OCI-LY1 (cell line): ENCODE data around the gene GBX2.

ENCODE experiments used
- H2AFZ ChIP-seq: fragments of 200-600 bp; sonication (generic), shearing (Covaris generic); 2 replicates; pipeline ENCODE4 v1.6.0; 2014; ENCODE audit warnings: antibody characterized with exemption, mild to moderate bottlenecking, low read length
- H3F3A ChIP-seq: fragments of 200-600 bp; sonication (generic), shearing (Covaris generic); 2 replicates; pipeline ENCODE4 v1.6.0; 2014; ENCODE audit warnings: mild to moderate bottlenecking, antibody characterized with exemption, low read length, moderate library complexity; ENCODE audit not compliant: insufficient read depth
- H3K27ac ChIP-seq: fragments of 200-600 bp; sonication (generic); 2 replicates; pipeline ENCODE4 v1.5.1; 2014; ENCODE audit warnings: low read length, mixed run types, mild to moderate bottlenecking, low read depth; ENCODE audit not compliant: poor library complexity, severe bottlenecking
- H3K27me3 ChIP-seq: fragments of 200-600 bp; sonication (generic); 2 replicates; pipeline ENCODE4 v1.6.0; 2014; ENCODE audit warnings: antibody characterized with exemption, mild to moderate bottlenecking, low read length, moderate library complexity; ENCODE audit not compliant: insufficient read depth
- H3K36me3 ChIP-seq: fragments of 200-600 bp; sonication (generic); 2 replicates; pipeline ENCODE4 v1.6.1; 2014; ENCODE audit warnings: mild to moderate bottlenecking, antibody characterized with exemption, low read length, moderate library complexity, mixed read lengths; ENCODE audit not compliant: insufficient read depth
- H3K4me1 ChIP-seq: fragments of 200-600 bp; sonication (generic); 2 replicates; pipeline ENCODE4 v1.5.1; 2014; ENCODE audit warnings: mild to moderate bottlenecking, low read length, moderate library complexity; ENCODE audit not compliant: insufficient read depth, severe bottlenecking
- H3K4me2 ChIP-seq: fragments of 200-600 bp; sonication (generic), shearing (Covaris generic); 2 replicates; pipeline ENCODE4 v1.6.1; 2014; ENCODE audit warnings: low read length
- H3K4me3 ChIP-seq: fragments of 200-600 bp; sonication (generic); 2 replicates; pipeline ENCODE4 v1.5.1; 2014; ENCODE audit warnings: low read length, low read depth, mild to moderate bottlenecking, mixed read lengths; ENCODE audit not compliant: poor library complexity, severe bottlenecking
- H3K79me2 ChIP-seq: fragments of 200-600 bp; shearing (Covaris generic); 2 replicates; pipeline ENCODE4 v1.6.1; 2016; ENCODE audit warnings: mixed run types, low read length, mixed read lengths; ENCODE audit not compliant: insufficient read depth
- H3K9ac ChIP-seq: fragments of 200-600 bp; sonication (generic), shearing (Covaris generic); 2 replicates; pipeline ENCODE4 v1.6.1; 2014; ENCODE audit warnings: mild to moderate bottlenecking, low read length, mixed read lengths
- H3K9me2 ChIP-seq: fragments of 200-600 bp; sonication (generic), shearing (Covaris generic); 2 replicates; pipeline ENCODE4 v1.6.1; 2014; ENCODE audit warnings: low read depth, mild to moderate bottlenecking, low read length, mixed read lengths
- H3K9me3 ChIP-seq: fragments of 200-600 bp; shearing (Covaris generic); 2 replicates; pipeline ENCODE4 v1.6.1; 2014; ENCODE audit warnings: low read length, mixed read lengths
- H4K20me1 ChIP-seq: fragments of 200-600 bp; sonication (generic), shearing (Covaris generic); 2 replicates; pipeline ENCODE4 v1.6.0; 2016; ENCODE audit warnings: mild to moderate bottlenecking, low read length; ENCODE audit not compliant: insufficient read depth
- EZH2 ChIP-seq: fragments of 200-600 bp; sonication (generic), shearing (Covaris generic); IDR thresholded peaks from 2 replicates; pipeline ENCODE4 v1.8.0; 2017; ENCODE audit warnings: borderline replicate concordance, mixed run types, mild to moderate bottlenecking, antibody characterized with exemption, low read length, moderate library complexity, mixed read lengths
- TF ChIP-seq, protein P1 (sequence below): fragments of 200-600 bp; sonication (generic), shearing (Covaris generic); IDR thresholded peaks from 2 replicates; pipeline ENCODE4 v1.5.1; 2017; ENCODE audit warnings: mild to moderate bottlenecking, antibody characterized with exemption, low read length, moderate library complexity, mixed read lengths

GBX2 gene

DNA sequence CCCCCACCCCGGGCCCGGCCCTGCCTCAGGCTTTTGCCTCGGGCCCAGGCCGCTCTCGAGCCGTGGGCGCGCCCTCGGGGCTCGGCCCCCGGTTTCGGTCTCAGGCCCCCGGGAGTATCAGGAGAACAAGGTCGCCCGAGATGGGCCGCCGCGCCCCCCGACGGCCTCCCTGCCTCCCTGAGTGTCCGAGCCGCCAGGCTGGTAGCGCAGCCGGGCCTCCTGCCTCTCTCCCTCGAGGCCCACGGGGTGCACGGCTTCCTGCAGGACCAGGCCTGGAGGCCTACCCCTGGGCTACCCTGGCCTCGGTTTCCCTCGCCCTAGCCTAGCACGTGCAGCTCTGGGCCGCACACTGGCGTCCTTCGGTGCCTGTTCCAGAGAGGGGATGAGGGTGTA, 8.4 kb downstream of the GBX2 start:
- H4K20me1 ChIP-seq = no peaks in the 10 kb centered on the region
- H3K9me2 ChIP-seq = no peaks in the 10 kb centered on the region
- no peaks in the 10 kb centered on the region for H3F3A ChIP-seq
- H3K4me3 ChIP-seq = no peak overlapping the region
- H3K9ac ChIP-seq = no peak overlapping the region
- H3K79me2 ChIP-seq = no peaks in the 10 kb centered on the region
- no peaks in the 10 kb centered on the region for H3K27me3 ChIP-seq
- no peaks in the 10 kb centered on the region for H3K9me3 ChIP-seq
- no peaks in the 10 kb centered on the region for H3K36me3 ChIP-seq
- TF ChIP-seq, protein P1, sequence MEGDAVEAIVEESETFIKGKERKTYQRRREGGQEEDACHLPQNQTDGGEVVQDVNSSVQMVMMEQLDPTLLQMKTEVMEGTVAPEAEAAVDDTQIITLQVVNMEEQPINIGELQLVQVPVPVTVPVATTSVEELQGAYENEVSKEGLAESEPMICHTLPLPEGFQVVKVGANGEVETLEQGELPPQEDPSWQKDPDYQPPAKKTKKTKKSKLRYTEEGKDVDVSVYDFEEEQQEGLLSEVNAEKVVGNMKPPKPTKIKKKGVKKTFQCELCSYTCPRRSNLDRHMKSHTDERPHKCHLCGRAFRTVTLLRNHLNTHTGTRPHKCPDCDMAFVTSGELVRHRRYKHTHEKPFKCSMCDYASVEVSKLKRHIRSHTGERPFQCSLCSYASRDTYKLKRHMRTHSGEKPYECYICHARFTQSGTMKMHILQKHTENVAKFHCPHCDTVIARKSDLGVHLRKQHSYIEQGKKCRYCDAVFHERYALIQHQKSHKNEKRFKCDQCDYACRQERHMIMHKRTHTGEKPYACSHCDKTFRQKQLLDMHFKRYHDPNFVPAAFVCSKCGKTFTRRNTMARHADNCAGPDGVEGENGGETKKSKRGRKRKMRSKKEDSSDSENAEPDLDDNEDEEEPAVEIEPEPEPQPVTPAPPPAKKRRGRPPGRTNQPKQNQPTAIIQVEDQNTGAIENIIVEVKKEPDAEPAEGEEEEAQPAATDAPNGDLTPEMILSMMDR = no peak
- TF ChIP-seq EZH2 = no peak
- no peaks in the 10 kb centered on the region for H3K4me1 ChIP-seq
- no peak overlapping the region for H2AFZ ChIP-seq
- no peak overlapping the region for H3K4me2 ChIP-seq
- H3K27ac ChIP-seq = no peak overlapping the region

DNA sequence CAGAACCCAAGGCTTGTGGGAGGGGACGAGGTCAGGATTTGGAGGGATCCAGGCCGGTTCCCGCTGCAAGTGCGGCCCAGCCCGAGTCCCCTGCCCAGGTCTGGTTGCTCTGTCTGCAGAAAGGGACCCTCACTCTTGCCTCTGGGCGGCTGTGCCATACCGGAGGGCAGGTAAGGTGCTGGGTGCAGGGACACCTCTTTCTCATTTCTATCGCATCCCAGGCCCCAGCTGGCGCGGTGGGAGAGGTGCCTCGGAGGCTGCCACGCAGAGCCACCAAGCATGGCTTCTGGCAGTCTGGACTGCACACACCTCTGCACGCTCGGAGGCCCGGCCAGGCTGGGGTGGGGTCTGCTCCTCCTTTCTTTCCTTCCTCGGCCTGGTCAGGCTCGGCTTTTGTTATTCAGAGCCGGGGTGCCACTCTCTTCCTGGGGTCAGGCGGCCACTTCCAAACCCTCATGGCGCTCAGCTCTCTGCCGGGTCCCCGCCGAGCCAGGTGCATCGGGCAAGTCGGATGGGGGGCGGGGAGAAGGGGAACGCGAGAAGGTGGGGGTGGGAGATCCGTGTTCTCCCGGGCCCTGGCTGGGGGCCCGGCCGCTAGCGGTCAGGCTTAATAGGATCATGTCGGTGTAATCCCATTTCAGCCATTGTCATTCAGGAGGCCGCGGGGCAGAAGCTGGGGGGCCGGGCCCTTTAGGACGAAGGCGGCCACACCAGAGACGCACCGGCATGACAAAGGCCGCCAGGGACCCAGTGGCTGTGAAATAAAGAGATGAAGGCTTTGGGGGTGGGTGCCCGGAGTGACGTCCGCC, 9.0 kb downstream of the GBX2 start:
- no peak for TF ChIP-seq EZH2
- TF ChIP-seq, protein P1 = no peak
- H4K20me1 ChIP-seq = no peaks in the 10 kb centered on the region
- no peaks in the 10 kb centered on the region for H3K27me3 ChIP-seq
- no peaks in the 10 kb centered on the region for H3K9me2 ChIP-seq
- no peak overlapping the region for H2AFZ ChIP-seq
- H3K79me2 ChIP-seq = no peaks in the 10 kb centered on the region
- no peak overlapping the region for H3K9ac ChIP-seq
- H3K4me2 ChIP-seq = no peak overlapping the region
- H3K4me1 ChIP-seq = no peaks in the 10 kb centered on the region
- no peaks in the 10 kb centered on the region for H3F3A ChIP-seq
- no peak overlapping the region for H3K4me3 ChIP-seq
- H3K9me3 ChIP-seq = no peaks in the 10 kb centered on the region
- no peaks in the 10 kb centered on the region for H3K36me3 ChIP-seq
- no peak overlapping the region for H3K27ac ChIP-seq

GRCh38 chr2:236157815-236158498, 10.2 kb downstream of the GBX2 start:
- no peaks in the 10 kb centered on the region for H3K9me2 ChIP-seq
- H3K4me1 ChIP-seq = no peaks in the 10 kb centered on the region
- no peak overlapping the region for H3K4me2 ChIP-seq
- no peaks in the 10 kb centered on the region for H3K9me3 ChIP-seq
- H3K27ac ChIP-seq = no peak overlapping the region
- no peaks in the 10 kb centered on the region for H3K79me2 ChIP-seq
- H2AFZ ChIP-seq = no peak overlapping the region
- H3K36me3 ChIP-seq = no peaks in the 10 kb centered on the region
- no peaks in the 10 kb centered on the region for H3F3A ChIP-seq
- H4K20me1 ChIP-seq = no peaks in the 10 kb centered on the region
- no peak overlapping the region for H3K4me3 ChIP-seq
- H3K27me3 ChIP-seq = no peaks in the 10 kb centered on the region
- H3K9ac ChIP-seq = no peak overlapping the region
- TF ChIP-seq EZH2 = no peak
